Measurements from ENCODE around the gene CDHR5.

GRCh38 chr11:618856-619627 lies 5.7 kb downstream of the CDHR5 start:
- TF ChIP-seq, protein P1, sequence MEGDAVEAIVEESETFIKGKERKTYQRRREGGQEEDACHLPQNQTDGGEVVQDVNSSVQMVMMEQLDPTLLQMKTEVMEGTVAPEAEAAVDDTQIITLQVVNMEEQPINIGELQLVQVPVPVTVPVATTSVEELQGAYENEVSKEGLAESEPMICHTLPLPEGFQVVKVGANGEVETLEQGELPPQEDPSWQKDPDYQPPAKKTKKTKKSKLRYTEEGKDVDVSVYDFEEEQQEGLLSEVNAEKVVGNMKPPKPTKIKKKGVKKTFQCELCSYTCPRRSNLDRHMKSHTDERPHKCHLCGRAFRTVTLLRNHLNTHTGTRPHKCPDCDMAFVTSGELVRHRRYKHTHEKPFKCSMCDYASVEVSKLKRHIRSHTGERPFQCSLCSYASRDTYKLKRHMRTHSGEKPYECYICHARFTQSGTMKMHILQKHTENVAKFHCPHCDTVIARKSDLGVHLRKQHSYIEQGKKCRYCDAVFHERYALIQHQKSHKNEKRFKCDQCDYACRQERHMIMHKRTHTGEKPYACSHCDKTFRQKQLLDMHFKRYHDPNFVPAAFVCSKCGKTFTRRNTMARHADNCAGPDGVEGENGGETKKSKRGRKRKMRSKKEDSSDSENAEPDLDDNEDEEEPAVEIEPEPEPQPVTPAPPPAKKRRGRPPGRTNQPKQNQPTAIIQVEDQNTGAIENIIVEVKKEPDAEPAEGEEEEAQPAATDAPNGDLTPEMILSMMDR (IDR thresholded peaks at IDR 0.05) = no peak
- no peak for TF ChIP-seq POLR2A (IDR thresholded peaks at IDR 0.05)

All from breast epithelium (tissue), 3 donors.